ENCODE results near the gene OR8G1.

OR8G1 gene

GRCh38 chr11:124285610-124286344, 44.9 kb downstream of the OR8G1 start:
- TF ChIP-seq CTCF (IDR thresholded peaks at IDR 0.05; ENCODE audit: low read depth, low read length), result no peak
- peak; percentile 3 for DNase-seq (ENCODE audit: extremely low read depth, low read depth)

DNA sequence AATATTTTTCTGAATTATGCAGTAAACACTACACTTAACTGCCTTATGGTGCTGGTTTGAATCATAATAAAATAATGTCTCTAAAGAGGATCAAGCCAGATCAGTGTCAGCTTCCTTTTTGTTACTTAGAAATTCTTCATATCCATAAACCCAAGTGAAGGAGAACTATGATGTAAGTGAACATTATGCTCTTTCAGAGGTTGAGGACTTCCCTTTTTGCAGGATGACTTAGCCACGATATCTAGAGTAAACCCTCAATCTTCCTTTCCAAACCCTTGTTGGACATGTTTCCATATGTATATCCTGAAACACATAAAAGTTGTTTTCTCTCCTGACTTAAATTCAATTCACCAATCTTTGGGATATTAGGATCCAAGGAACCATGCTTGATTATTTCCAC, 53.8 kb downstream of the OR8G1 start:
- DNase-seq (ENCODE audit: extremely low read depth, low read depth), result no peak
- TF ChIP-seq CTCF (IDR thresholded peaks at IDR 0.05; ENCODE audit: low read depth, low read length), result no peak

DNA sequence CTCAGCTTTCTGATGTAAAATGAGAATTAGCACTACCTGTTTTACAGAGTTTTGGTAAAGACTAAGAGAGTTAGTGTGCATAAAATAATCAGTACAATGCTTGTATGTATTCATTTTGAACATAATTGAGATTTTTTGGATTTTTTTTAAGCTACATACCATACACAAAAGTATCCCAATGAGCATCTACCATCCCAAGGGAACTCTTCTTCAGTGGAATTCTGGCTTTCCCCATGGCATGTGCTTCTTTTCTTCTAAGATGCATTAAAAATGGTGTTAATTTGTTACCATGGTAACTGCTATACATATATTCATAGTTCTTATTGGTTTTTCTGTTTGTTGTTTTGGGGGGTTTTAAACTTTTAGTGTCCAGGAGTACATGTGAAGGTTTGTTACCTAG, 55.1 kb downstream of the OR8G1 start:
- DNase-seq (ENCODE audit: extremely low read depth, low read depth), result no peak

GRCh38 chr11:124297921-124298320, 57.0 kb downstream of the OR8G1 start:
- DNase-seq (ENCODE audit: extremely low read depth, low read depth), result no peak
- no peak for TF ChIP-seq CTCF (IDR thresholded peaks at IDR 0.05; ENCODE audit: low read depth, low read length)

More for the DNA sequence above, 55.1 kb downstream of the OR8G1 start:
- no peak for TF ChIP-seq CTCF (IDR thresholded peaks at IDR 0.05; ENCODE audit: low read depth, low read length)

DNA sequence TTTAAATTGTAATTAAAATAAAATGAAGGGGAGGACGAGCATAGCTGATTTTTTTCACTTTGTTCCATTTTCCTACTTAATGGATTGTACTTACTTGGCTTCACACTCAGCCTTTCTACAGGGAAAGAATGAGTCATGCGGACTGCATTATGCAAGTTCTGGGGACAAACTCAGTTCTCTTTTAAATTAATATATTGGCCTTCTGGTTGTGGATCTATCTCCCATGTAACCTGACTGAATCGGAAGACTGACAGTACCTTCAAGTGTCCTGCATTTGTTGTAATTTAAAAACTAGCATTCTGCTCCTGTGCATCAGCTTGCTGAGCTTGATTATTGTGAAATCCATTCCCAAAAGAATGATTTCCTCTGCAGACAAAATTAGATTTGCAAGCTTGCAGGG, 60.7 kb downstream of the OR8G1 start:
- no peak for TF ChIP-seq CTCF (IDR thresholded peaks at IDR 0.05; ENCODE audit: low read depth, low read length)
- peak; percentile 2 for DNase-seq (ENCODE audit: extremely low read depth, low read depth)

DNA sequence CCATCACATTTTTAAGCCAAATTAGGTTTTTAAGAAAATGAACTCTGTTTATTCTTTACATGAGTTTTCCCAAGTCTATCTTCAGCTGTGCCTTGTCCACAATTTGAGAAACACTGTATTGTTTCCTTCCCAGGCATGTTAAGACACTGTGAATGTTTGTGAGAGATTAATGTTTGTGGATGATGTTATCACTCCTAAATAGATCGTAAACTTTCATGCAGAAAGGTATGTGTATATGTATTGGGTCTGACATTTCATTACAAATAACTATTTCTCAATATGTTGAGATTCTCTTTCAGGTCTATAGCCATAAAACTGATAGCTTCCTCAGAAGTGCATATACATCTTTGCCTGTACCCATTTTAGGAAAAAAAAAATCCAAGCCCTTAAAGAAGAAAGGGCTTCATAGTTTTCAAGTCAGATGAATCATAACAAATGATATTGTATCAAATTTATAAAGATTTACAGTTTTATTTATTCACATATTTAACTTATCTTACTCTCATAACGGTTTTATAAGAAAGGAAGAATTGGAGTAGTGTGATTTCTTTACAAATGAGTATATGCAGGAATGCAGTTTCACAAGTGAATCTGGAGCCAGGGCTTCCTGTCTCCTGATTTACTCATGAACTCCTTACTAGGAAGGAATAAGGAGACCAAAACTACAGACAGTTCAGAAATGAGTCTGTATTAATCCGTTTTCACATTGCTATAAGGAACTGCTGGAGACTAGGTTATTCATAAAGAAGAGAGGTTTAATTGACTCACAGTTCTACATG, 61.6 kb downstream of the OR8G1 start:
- TF ChIP-seq CTCF (IDR thresholded peaks at IDR 0.05; ENCODE audit: low read depth, low read length), result no peak

More for the DNA sequence above, 61.6 kb downstream of the OR8G1 start:
- DNase-seq (ENCODE audit: extremely low read depth, low read depth), result no peak
